Immature natural killer cell (primary cell): ENCODE measurements around the gene OR52A1. TPM values are rescaled to one million over a fixed set of nuclear protein-coding genes. Genes with fewer than 3 reads are reported as not detected.

Experiments used
- DNase-seq, 3 donors: peaks; one replicate each; pipeline ENCODE4 v3.0.0; 2022; ENCODE audit warnings: mixed read lengths in 1 of 3
- H3K27ac Mint-ChIP-seq, 6 donors: one replicate each; pipeline ENCODE4 v1.8.0; 2020; ENCODE audit warnings: mixed read lengths in 6 of 6, mild to moderate bottlenecking in 5 of 6, inconsistent platforms in 4 of 6, moderate library complexity in 3 of 6
- H3K27me3 Mint-ChIP-seq, 3 donors: one replicate each; pipeline ENCODE4 v1.8.0; 2020 to 2021; ENCODE audit warnings: low read depth in 3 of 3, mild to moderate bottlenecking in 3 of 3, mixed read lengths in 3 of 3, moderate library complexity in 3 of 3, inconsistent platforms in 1 of 3
- H3K36me3 Mint-ChIP-seq, 3 donors: one replicate each; pipeline ENCODE4 v1.8.0; 2020; ENCODE audit warnings: mixed read lengths in 3 of 3, inconsistent platforms in 2 of 3, mild to moderate bottlenecking in 2 of 3
- H3K4me1 Mint-ChIP-seq, 2 donors: one replicate each; pipeline ENCODE4 v1.8.0; 2020; ENCODE audit warnings: inconsistent platforms in 2 of 2, mild to moderate bottlenecking in 2 of 2, mixed read lengths in 2 of 2, moderate library complexity in 1 of 2
- H3K4me3 Mint-ChIP-seq, 5 donors: one replicate each; pipeline ENCODE4 v1.8.0; 2020; ENCODE audit warnings: mild to moderate bottlenecking in 5 of 5, mixed read lengths in 5 of 5, inconsistent platforms in 3 of 5, moderate library complexity in 3 of 5
- H3K9me3 Mint-ChIP-seq, 6 donors: one replicate each; pipeline ENCODE4 v1.8.0; 2020; ENCODE audit warnings: mild to moderate bottlenecking in 6 of 6, mixed read lengths in 6 of 6, inconsistent platforms in 4 of 6, moderate library complexity in 3 of 6
- polyA plus RNA-seq, 3 donors: library from polyadenylated mRNA; unstranded; fragments of 300-500 nt; fragmentation: Illumina TruSeq; gene quantifications; one replicate each; pipeline ENCODE4 v1.2.3, GENCODE V29; 2021

OR52A1 gene
- polyA plus RNA-seq, 3 donors from 2014 or later, result not detected

GRCh38 chr11:5118893-5119292 is 35.7 kb downstream of the OR52A1 start:
- Mint-ChIP-seq H3K4me1 (no peaks in the 10 kb centered on the region), H3K4me3 (no peak overlapping the region)

GRCh38 chr11:5117588-5117987 is 37.0 kb downstream of the OR52A1 start:
- Mint-ChIP-seq H3K27me3 (peaks cover 0 to 7% (median 0%) of the 10 kb centered on the region in 3 donors), H3K9me3 (peaks cover 0 to 7% (median 0%) of the 10 kb centered on the region in 6 donors), H3K27ac (no peak overlapping the region), H3K4me3 (no peak overlapping the region), H3K4me1 (no peaks in the 10 kb centered on the region), H3K36me3 (no peaks in the 10 kb centered on the region)
- no peak for DNase-seq

More at GRCh38 chr11:5118893-5119292, 35.7 kb downstream of the OR52A1 start:
- no peaks in the 10 kb centered on the region for H3K36me3 Mint-ChIP-seq
- no peak for DNase-seq
- no peak overlapping the region for H3K27ac Mint-ChIP-seq
- H3K27me3 Mint-ChIP-seq, result peaks cover under 1 to 7% (median 2%) of the 10 kb centered on the region in 3 donors
- H3K9me3 Mint-ChIP-seq, result peaks cover 0 to 5% (median 0%) of the 10 kb centered on the region in 6 donors

GRCh38 chr11:5115339-5115738 is 39.2 kb downstream of the OR52A1 start:
- H3K9me3 Mint-ChIP-seq, result peaks cover 0 to 7% (median 0%) of the 10 kb centered on the region in 6 donors
- DNase-seq, result no peak
- no peaks in the 10 kb centered on the region for H3K36me3 Mint-ChIP-seq
- no peaks in the 10 kb centered on the region for H3K4me1 Mint-ChIP-seq
- H3K27ac Mint-ChIP-seq, result no peak overlapping the region
- no peak overlapping the region for H3K4me3 Mint-ChIP-seq
- H3K27me3 Mint-ChIP-seq, result peaks cover 0 to 4% (median 0%) of the 10 kb centered on the region in 3 donors

GRCh38 chr11:5107285-5107684 is 47.3 kb downstream of the OR52A1 start:
- Mint-ChIP-seq H3K27ac (no peak overlapping the region), H3K36me3 (no peaks in the 10 kb centered on the region), H3K4me1 (no peaks in the 10 kb centered on the region), H3K27me3 (no peaks in the 10 kb centered on the region), H3K4me3 (no peak overlapping the region), H3K9me3 (peaks cover 0 to 3% (median 0%) of the 10 kb centered on the region in 6 donors)
- no peak for DNase-seq

GRCh38 chr11:5103066-5103465 is 51.5 kb downstream of the OR52A1 start:
- no peak overlapping the region for H3K27ac Mint-ChIP-seq
- no peak for DNase-seq
- peaks cover 0 to 3% (median 0%) of the 10 kb centered on the region in 6 donors for H3K9me3 Mint-ChIP-seq
- no peaks in the 10 kb centered on the region for H3K4me1 Mint-ChIP-seq
- H3K4me3 Mint-ChIP-seq, result no peak overlapping the region
- H3K36me3 Mint-ChIP-seq, result no peaks in the 10 kb centered on the region
- no peaks in the 10 kb centered on the region for H3K27me3 Mint-ChIP-seq

GRCh38 chr11:5102246-5102645 is 52.3 kb downstream of the OR52A1 start:
- H3K36me3 Mint-ChIP-seq, result no peaks in the 10 kb centered on the region
- peaks cover 0 to 3% (median 0%) of the 10 kb centered on the region in 6 donors for H3K9me3 Mint-ChIP-seq
- no peak overlapping the region for H3K4me3 Mint-ChIP-seq
- no peaks in the 10 kb centered on the region for H3K27me3 Mint-ChIP-seq
- no peak for DNase-seq
- no peak overlapping the region for H3K27ac Mint-ChIP-seq
- H3K4me1 Mint-ChIP-seq, result no peaks in the 10 kb centered on the region

GRCh38 chr11:5096011-5096410 is 58.5 kb downstream of the OR52A1 start:
- Mint-ChIP-seq H3K27me3 (peaks cover 0 to 2% (median 0%) of the 10 kb centered on the region in 3 donors), H3K9me3 (peaks cover 0 to 3% (median 0%) of the 10 kb centered on the region in 6 donors), H3K4me1 (no peaks in the 10 kb centered on the region), H3K4me3 (no peak overlapping the region), H3K27ac (no peak overlapping the region), H3K36me3 (no peaks in the 10 kb centered on the region)
- DNase-seq, result no peak

Other genes with a start within 250 kb of the OR52A1 start
- not detected for gene OR51G2, start 235.4 kb downstream of the OR52A1 start, polyA plus RNA-seq
- not detected for gene OR51G1, start 230.4 kb downstream of the OR52A1 start, polyA plus RNA-seq
- gene OR51A4, start 207.2 kb downstream of the OR52A1 start, polyA plus RNA-seq, result not detected
- not detected for gene OR51A2, start 199.0 kb downstream of the OR52A1 start, polyA plus RNA-seq
- not detected for gene OR51L1, start 159.9 kb downstream of the OR52A1 start, polyA plus RNA-seq
- not detected for gene OR52J3, start 108.2 kb downstream of the OR52A1 start, polyA plus RNA-seq
- not detected for gene OR52E2, start 95.1 kb downstream of the OR52A1 start, polyA plus RNA-seq
- not detected for gene OR52E1, start 85.2 kb downstream of the OR52A1 start, polyA plus RNA-seq
- gene OR52A5, start 16.4 kb downstream of the OR52A1 start, polyA plus RNA-seq, result not detected
- not detected for gene OR51V1, start 45.9 kb upstream of the OR52A1 start, polyA plus RNA-seq
- gene HBB, start 72.3 kb upstream of the OR52A1 start, polyA plus RNA-seq, result 100 to 1,000 TPM; 155 to 747 (median 736) TPM
- gene HBD, start 79.7 kb upstream of the OR52A1 start, polyA plus RNA-seq, result 1 to 10 TPM in 1 of 3 donors, not detected in 2; 1.2 TPM
- gene HBG1, start 95.1 kb upstream of the OR52A1 start, polyA plus RNA-seq, result not detected
- 1 to 10 TPM in 1 of 3 donors, not detected in 2; 1.9 TPM for gene HBG2, start 100.0 kb upstream of the OR52A1 start, polyA plus RNA-seq
- gene HBE1, start 115.2 kb upstream of the OR52A1 start, polyA plus RNA-seq, result not detected
- not detected for gene OR51B4, start 147.2 kb upstream of the OR52A1 start, polyA plus RNA-seq
- not detected for gene OR51B2, start 169.5 kb upstream of the OR52A1 start, polyA plus RNA-seq
- gene OR51B5, start 188.8 kb upstream of the OR52A1 start, polyA plus RNA-seq, result not detected
- not detected for gene OR51B6, start 196.8 kb upstream of the OR52A1 start, polyA plus RNA-seq
- not detected for gene OR51M1, start 229.1 kb upstream of the OR52A1 start, polyA plus RNA-seq